Neural cell (in vitro differentiated cells): ENCODE measurements around the gene PRKACA. TPM values are rescaled to one million over a fixed set of nuclear protein-coding genes. Genes with fewer than 3 reads are reported as not detected.

Source experiments
- H2AFZ ChIP-seq: fragments of 200-600, 300-800 bp; sonication (generic), shearing (Covaris generic); 2 replicates; pipeline ENCODE4 v1.6.0; 2014; ENCODE audit warnings: low read depth, mild to moderate bottlenecking, antibody characterized with exemption, low read length, moderate library complexity
- H3F3A ChIP-seq: fragments of 200-600 bp; shearing (Covaris generic); 2 replicates; pipeline ENCODE4 v1.6.1; 2016; ENCODE audit warnings: mild to moderate bottlenecking, moderate library complexity, mixed read lengths, antibody characterized with exemption, low read length; ENCODE audit not compliant: insufficient read depth, poor library complexity, severe bottlenecking
- H3K27ac ChIP-seq: fragments of 200-600, 300-800 bp; sonication (generic), shearing (Covaris generic); 2 replicates; pipeline ENCODE4 v1.5.1; 2014; ENCODE audit warnings: mild to moderate bottlenecking, low read length, moderate library complexity
- H3K27me3 ChIP-seq: fragments of 300-800, 200-600 bp; sonication (generic), shearing (Covaris generic); 2 replicates; pipeline ENCODE4 v1.6.0; 2014; ENCODE audit warnings: mild to moderate bottlenecking, low read depth, low read length, moderate library complexity; ENCODE audit not compliant: insufficient read depth
- H3K36me3 ChIP-seq: fragments of 300-800, 200-600 bp; sonication (generic), shearing (Covaris generic); 2 replicates; pipeline ENCODE4 v1.5.1; 2014; ENCODE audit warnings: mild to moderate bottlenecking, antibody characterized with exemption, low read length, moderate library complexity; ENCODE audit not compliant: insufficient read depth
- H3K4me2 ChIP-seq: fragments of 300-800, 200-600 bp; sonication (generic), shearing (Covaris generic); 2 replicates; pipeline ENCODE4 v1.6.0; 2014; ENCODE audit warnings: mild to moderate bottlenecking, low read length
- H3K4me3 ChIP-seq: fragments of 300-800, 200-600 bp; sonication (generic), shearing (Covaris generic); 2 replicates; pipeline ENCODE4 v1.5.1; 2014; ENCODE audit warnings: mild to moderate bottlenecking, low read length, moderate library complexity
- H3K79me2 ChIP-seq: fragments of 200-600 bp; shearing (Covaris generic); replicated peaks from 2 replicates; pipeline ENCODE4 v1.6.0; 2014; ENCODE audit warnings: mild to moderate bottlenecking, low read length, moderate library complexity; ENCODE audit not compliant: insufficient read depth
- H3K9ac ChIP-seq: fragments of 300-800, 200-600 bp; sonication (generic), shearing (Covaris generic); 2 replicates; pipeline ENCODE4 v1.6.1; 2016; ENCODE audit warnings: mild to moderate bottlenecking, low read length, mixed read lengths
- H3K9me2 ChIP-seq: fragments of 200-600 bp; shearing (Covaris generic); 2 replicates; pipeline ENCODE4 v1.6.1; 2016; ENCODE audit warnings: mild to moderate bottlenecking, low read length, mixed read lengths; ENCODE audit not compliant: insufficient read depth
- H3K9me3 ChIP-seq: fragments of 200-600, 300-800 bp; sonication (generic), shearing (Covaris generic); 2 replicates; pipeline ENCODE4 v1.6.1; 2016; ENCODE audit warnings: mild to moderate bottlenecking, mixed run types, low read length, moderate library complexity, mixed read lengths
- H4K20me1 ChIP-seq: fragments of 200-600 bp; shearing (Covaris generic); 2 replicates; pipeline ENCODE4 v1.6.1; 2016; ENCODE audit warnings: mild to moderate bottlenecking, mixed run types; ENCODE audit not compliant: insufficient read depth
- EP300 ChIP-seq: fragments of 450-650 bp; conservative IDR thresholded peaks from 2 replicates; pipeline ENCODE4 v1.6.1; 2014; ENCODE audit warnings: antibody characterized with exemption, mild to moderate bottlenecking, moderate library complexity; ENCODE audit not compliant: poor library complexity, severe bottlenecking
- EZH2 ChIP-seq: fragments of 200-600, 300-800 bp; shearing (Covaris generic), sonication (generic); IDR thresholded peaks from 2 replicates; pipeline ENCODE4 v1.6.1; 2014; ENCODE audit warnings: antibody characterized with exemption, low read length, borderline replicate concordance, mild to moderate bottlenecking; ENCODE audit not compliant: insufficient read depth, poor library complexity, severe bottlenecking
- MXI1 ChIP-seq: fragments of 450-650 bp; conservative IDR thresholded peaks from 2 replicates; pipeline ENCODE4 v1.6.1; 2014; ENCODE audit warnings: antibody characterized with exemption, mild to moderate bottlenecking; ENCODE audit not compliant: poor library complexity, severe bottlenecking
- POLR2AphosphoS5 ChIP-seq: IDR thresholded peaks from 2 replicates; pipeline ENCODE4 v1.6.1; 2012
- RAD21 ChIP-seq: fragments of 450-650 bp; conservative IDR thresholded peaks from 2 replicates; pipeline ENCODE4 v1.6.1; 2014; ENCODE audit warnings: antibody characterized with exemption, mild to moderate bottlenecking, moderate library complexity
- SMC3 ChIP-seq: fragments of 450-650 bp; conservative IDR thresholded peaks from 2 replicates; pipeline ENCODE4 v1.6.1; 2014; ENCODE audit warnings: antibody characterized with exemption, mild to moderate bottlenecking, moderate library complexity; ENCODE audit not compliant: poor library complexity
- TAF1 ChIP-seq: IDR thresholded peaks from 2 replicates; pipeline ENCODE4 v1.6.1; 2012; ENCODE audit warnings: low read depth
- polyA plus RNA-seq: library from polyadenylated mRNA; depleted of rRNA; stranded (reverse); fragments of >200 nt; gene quantifications from 2 replicates; pipeline ENCODE4 v1.2.3, GENCODE V29; 2014
- TF ChIP-seq, protein P1 (sequence below): fragments of 450-650 bp; IDR thresholded peaks from 2 replicates; pipeline ENCODE4 v1.5.1; 2014; ENCODE audit warnings: antibody characterized with exemption, mild to moderate bottlenecking, moderate library complexity; ENCODE audit not compliant: poor library complexity, severe bottlenecking
- TF ChIP-seq, protein P2 (sequence below): IDR thresholded peaks from 2 replicates; pipeline ENCODE4 v1.6.1; 2012; ENCODE audit warnings: borderline replicate concordance

Gene PRKACA
- polyA plus RNA-seq, 1 donor from 2014 or later, result 11.7 TPM

DNA sequence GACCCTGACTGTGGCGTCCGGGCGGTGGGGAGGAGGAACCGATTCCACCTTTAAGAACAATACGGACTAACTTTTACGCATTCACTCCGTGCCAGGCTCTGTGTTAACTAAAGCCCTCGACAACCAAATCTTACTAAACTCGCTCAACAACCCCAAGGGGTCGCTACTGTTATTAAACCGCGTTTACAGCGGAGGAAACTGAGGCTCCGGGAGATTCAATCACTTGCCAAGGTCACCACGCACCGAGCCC lies 28.2 kb downstream of the PRKACA start:
- H3K9me3 ChIP-seq, result peaks cover 3% of the 10 kb centered on the region
- peak overlapping the region; percentile 70 for H3K4me3 ChIP-seq
- no peak overlapping the region for H3K27ac ChIP-seq
- H3K36me3 ChIP-seq, result peaks cover 6% of the 10 kb centered on the region
- H3K9ac ChIP-seq, result peak overlapping the region; percentile 44
- peaks cover 4% of the 10 kb centered on the region for H3F3A ChIP-seq
- no peaks in the 10 kb centered on the region for H3K79me2 ChIP-seq
- H3K4me2 ChIP-seq, result peak overlapping the region; percentile 73
- H3K9me2 ChIP-seq, result no peaks in the 10 kb centered on the region
- no peak overlapping the region for H2AFZ ChIP-seq
- H4K20me1 ChIP-seq, result peaks cover 8% of the 10 kb centered on the region
- peak; percentile 40 for TF ChIP-seq RAD21
- TF ChIP-seq, protein P1, sequence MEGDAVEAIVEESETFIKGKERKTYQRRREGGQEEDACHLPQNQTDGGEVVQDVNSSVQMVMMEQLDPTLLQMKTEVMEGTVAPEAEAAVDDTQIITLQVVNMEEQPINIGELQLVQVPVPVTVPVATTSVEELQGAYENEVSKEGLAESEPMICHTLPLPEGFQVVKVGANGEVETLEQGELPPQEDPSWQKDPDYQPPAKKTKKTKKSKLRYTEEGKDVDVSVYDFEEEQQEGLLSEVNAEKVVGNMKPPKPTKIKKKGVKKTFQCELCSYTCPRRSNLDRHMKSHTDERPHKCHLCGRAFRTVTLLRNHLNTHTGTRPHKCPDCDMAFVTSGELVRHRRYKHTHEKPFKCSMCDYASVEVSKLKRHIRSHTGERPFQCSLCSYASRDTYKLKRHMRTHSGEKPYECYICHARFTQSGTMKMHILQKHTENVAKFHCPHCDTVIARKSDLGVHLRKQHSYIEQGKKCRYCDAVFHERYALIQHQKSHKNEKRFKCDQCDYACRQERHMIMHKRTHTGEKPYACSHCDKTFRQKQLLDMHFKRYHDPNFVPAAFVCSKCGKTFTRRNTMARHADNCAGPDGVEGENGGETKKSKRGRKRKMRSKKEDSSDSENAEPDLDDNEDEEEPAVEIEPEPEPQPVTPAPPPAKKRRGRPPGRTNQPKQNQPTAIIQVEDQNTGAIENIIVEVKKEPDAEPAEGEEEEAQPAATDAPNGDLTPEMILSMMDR, result peak; percentile 66
- TF ChIP-seq EP300, result no peak
- peak; percentile 52 for TF ChIP-seq SMC3
- TF ChIP-seq MXI1, result no peak
- TF ChIP-seq TAF1, result no peak
- TF ChIP-seq POLR2AphosphoS5, result no peak
- no peaks in the 10 kb centered on the region for H3K27me3 ChIP-seq

DNA sequence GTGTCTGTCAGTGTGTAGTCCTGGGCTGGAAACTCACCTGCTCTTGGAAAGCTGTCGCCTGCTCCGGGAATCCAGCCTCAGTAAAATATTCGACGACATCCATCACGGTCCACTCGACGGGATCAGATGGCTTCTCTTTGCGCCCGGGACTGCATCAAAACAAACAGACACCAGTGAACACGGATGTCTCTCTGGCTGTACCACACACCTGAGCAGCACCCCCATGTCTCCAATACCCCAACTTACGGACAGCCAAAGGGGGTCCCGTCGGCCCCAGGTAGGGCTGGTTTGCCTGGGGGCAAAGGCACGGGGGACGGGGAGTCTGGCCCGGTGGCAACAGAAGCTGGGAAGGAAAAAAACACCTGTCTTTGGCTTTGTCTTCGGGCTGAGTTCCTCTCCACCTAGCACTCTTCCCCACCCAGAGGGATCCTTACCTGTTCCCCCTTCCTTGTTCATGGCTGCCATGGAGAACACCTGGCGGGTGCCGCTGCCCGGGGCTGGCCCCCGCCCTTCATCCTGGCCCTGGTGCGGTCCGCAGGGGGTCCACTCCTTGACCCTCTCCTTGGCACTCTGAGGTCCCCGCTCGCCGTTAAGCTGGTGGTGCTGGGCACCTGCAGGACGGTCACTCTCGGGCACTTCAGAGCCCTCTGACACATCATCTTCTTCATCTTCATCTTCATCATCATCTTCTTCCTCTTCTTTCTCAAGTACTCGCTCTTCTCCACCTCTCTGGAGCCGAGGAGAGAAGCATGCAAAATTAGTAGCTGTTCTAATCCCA lies 28.7 kb downstream of the PRKACA start:
- Histone ChIP-seq H3K9ac (peak overlapping the region; percentile 44), H3K27me3 (no peaks in the 10 kb centered on the region), H3K4me3 (peak overlapping the region; percentile 70), H2AFZ (no peak overlapping the region), H3K9me2 (no peaks in the 10 kb centered on the region), H3K27ac (no peak overlapping the region), H3K4me2 (peak overlapping the region; percentile 73), H3K36me3 (peaks cover 6% of the 10 kb centered on the region), H3K79me2 (no peaks in the 10 kb centered on the region), H3F3A (peaks cover 4% of the 10 kb centered on the region), H3K9me3 (peaks cover 3% of the 10 kb centered on the region), H4K20me1 (peaks cover 8% of the 10 kb centered on the region)
- TF ChIP-seq MXI1, result no peak
- TF ChIP-seq, protein P2, sequence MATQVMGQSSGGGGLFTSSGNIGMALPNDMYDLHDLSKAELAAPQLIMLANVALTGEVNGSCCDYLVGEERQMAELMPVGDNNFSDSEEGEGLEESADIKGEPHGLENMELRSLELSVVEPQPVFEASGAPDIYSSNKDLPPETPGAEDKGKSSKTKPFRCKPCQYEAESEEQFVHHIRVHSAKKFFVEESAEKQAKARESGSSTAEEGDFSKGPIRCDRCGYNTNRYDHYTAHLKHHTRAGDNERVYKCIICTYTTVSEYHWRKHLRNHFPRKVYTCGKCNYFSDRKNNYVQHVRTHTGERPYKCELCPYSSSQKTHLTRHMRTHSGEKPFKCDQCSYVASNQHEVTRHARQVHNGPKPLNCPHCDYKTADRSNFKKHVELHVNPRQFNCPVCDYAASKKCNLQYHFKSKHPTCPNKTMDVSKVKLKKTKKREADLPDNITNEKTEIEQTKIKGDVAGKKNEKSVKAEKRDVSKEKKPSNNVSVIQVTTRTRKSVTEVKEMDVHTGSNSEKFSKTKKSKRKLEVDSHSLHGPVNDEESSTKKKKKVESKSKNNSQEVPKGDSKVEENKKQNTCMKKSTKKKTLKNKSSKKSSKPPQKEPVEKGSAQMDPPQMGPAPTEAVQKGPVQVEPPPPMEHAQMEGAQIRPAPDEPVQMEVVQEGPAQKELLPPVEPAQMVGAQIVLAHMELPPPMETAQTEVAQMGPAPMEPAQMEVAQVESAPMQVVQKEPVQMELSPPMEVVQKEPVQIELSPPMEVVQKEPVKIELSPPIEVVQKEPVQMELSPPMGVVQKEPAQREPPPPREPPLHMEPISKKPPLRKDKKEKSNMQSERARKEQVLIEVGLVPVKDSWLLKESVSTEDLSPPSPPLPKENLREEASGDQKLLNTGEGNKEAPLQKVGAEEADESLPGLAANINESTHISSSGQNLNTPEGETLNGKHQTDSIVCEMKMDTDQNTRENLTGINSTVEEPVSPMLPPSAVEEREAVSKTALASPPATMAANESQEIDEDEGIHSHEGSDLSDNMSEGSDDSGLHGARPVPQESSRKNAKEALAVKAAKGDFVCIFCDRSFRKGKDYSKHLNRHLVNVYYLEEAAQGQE, result no peak

DNA sequence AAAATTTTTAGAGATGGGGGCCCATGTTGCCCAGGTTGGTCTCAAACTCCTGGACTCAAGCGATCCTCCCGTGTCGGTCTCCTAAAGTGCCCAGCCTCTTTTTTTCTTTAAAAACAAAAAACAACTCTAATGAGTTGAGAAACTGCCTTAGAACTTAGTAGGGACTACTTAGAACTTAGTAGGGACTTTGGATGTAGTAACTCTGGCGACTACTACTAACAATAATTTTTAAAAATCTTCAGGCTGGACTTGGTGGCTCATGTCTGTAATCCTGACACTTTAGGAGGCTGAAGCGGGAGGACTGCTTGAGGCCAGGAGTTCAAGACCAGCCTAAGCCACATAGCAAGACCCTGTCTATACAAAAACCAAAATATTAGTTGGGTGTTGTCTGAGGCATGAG lies 31.5 kb downstream of the PRKACA start:
- Histone ChIP-seq H3K4me2 (no peak overlapping the region), H4K20me1 (peaks cover 8% of the 10 kb centered on the region), H3K9ac (no peak overlapping the region), H3K4me3 (no peak overlapping the region), H3K79me2 (no peaks in the 10 kb centered on the region), H3K27me3 (no peaks in the 10 kb centered on the region), H3F3A (no peaks in the 10 kb centered on the region), H3K36me3 (no peaks in the 10 kb centered on the region), H3K9me3 (no peaks in the 10 kb centered on the region), H3K27ac (no peak overlapping the region), H3K9me2 (no peaks in the 10 kb centered on the region), H2AFZ (no peak overlapping the region)
- TF ChIP-seq EZH2, result no peak
- TF ChIP-seq MXI1, result no peak
- no peak for TF ChIP-seq POLR2AphosphoS5
- TF ChIP-seq, protein P2, result no peak
- no peak for TF ChIP-seq TAF1
- no peak for TF ChIP-seq RAD21
- TF ChIP-seq SMC3, result no peak
- TF ChIP-seq, protein P1, result no peak
- TF ChIP-seq EP300, result no peak
